ENCODE data around the gene PRKCZ.

The PRKCZ gene

GRCh38 chr1:2185880-2186855 is 136.0 kb downstream of the PRKCZ start:
- no peak for DNase-seq
- in situ Hi-C loops (cut with HindIII; ENCODE audit: low pct_ligation_motif_present, low sequenced_read_pairs), result no loop called here
- Histone ChIP-seq H3K4me3 (ENCODE audit: low read depth, low read length) (no peak overlapping the region), H3K27ac (no peak overlapping the region), H3K27me3 (replicated peaks) (no peaks in the 10 kb centered on the region), H3K36me3 (replicated peaks) (peaks cover 4% of the 10 kb centered on the region)
- TF ChIP-seq CTCF (IDR thresholded peaks at IDR 0.05; ENCODE audit: low read depth, low read length, missing control alignments), result no peak

- Histone ChIP-seq H3K36me3 (replicated peaks) (peaks cover 4% of the 10 kb centered on the region), H3K27me3 (replicated peaks) (no peaks in the 10 kb centered on the region), H3K27ac (no peak overlapping the region), H3K4me3 (ENCODE audit: low read depth, low read length) (no peak overlapping the region)
- no peak for DNase-seq
- in situ Hi-C loops (cut with HindIII; ENCODE audit: low pct_ligation_motif_present, low sequenced_read_pairs), result no loop called here
- no peak for TF ChIP-seq CTCF (IDR thresholded peaks at IDR 0.05; ENCODE audit: low read depth, low read length, missing control alignments)
Observed at GRCh38 chr1:2186901-2187300, 136.7 kb downstream of the PRKCZ start.

- peaks cover 4% of the 10 kb centered on the region for H3K36me3 ChIP-seq (replicated peaks)
Observed at GRCh38 chr1:2187619-2188018, 137.4 kb downstream of the PRKCZ start.

GRCh38 chr1:2188336-2188735 is 138.1 kb downstream of the PRKCZ start:
- DNase-seq, result no peak
- H3K27me3 ChIP-seq (replicated peaks), result no peaks in the 10 kb centered on the region
- H3K36me3 ChIP-seq (replicated peaks), result peaks cover 4% of the 10 kb centered on the region
- TF ChIP-seq CTCF (IDR thresholded peaks at IDR 0.05; ENCODE audit: low read depth, low read length, missing control alignments), result no peak
- H3K4me3 ChIP-seq (ENCODE audit: low read depth, low read length), result no peak overlapping the region
- H3K27ac ChIP-seq, result no peak overlapping the region
- in situ Hi-C loops (cut with HindIII; ENCODE audit: low pct_ligation_motif_present, low sequenced_read_pairs), result no loop called here

More at GRCh38 chr1:2187619-2188018, 137.4 kb downstream of the PRKCZ start:
- in situ Hi-C loops (cut with HindIII; ENCODE audit: low pct_ligation_motif_present, low sequenced_read_pairs), result no loop called here
- no peak for DNase-seq
- no peak for TF ChIP-seq CTCF (IDR thresholded peaks at IDR 0.05; ENCODE audit: low read depth, low read length, missing control alignments)
- Histone ChIP-seq H3K27ac (no peak overlapping the region), H3K27me3 (replicated peaks) (no peaks in the 10 kb centered on the region), H3K4me3 (ENCODE audit: low read depth, low read length) (no peak overlapping the region)

- in situ Hi-C loops (cut with HindIII; ENCODE audit: low pct_ligation_motif_present, low sequenced_read_pairs), result loop anchor here (10.0 kb wide), 1 partner anchor 165 kb away; no protein-coding TSS in a partner anchor
- Histone ChIP-seq H3K27ac (peak overlapping the region; percentile 66), H3K36me3 (replicated peaks) (peaks cover 4% of the 10 kb centered on the region), H3K27me3 (replicated peaks) (no peaks in the 10 kb centered on the region), H3K4me3 (ENCODE audit: low read depth, low read length) (peak overlapping the region; percentile 62)
- no peak for TF ChIP-seq CTCF (IDR thresholded peaks at IDR 0.05; ENCODE audit: low read depth, low read length, missing control alignments)
- DNase-seq, result peak; percentile 94
Observed at GRCh38 chr1:2189459-2190425, 139.5 kb downstream of the PRKCZ start.

Measured in brain microvascular endothelial cell (primary cell).